DOHH2 (cell line): Measurements from ENCODE around the gene CEP70.

Experiments
- H3F3A ChIP-seq: fragments of 200-600 bp; sonication (generic), shearing (Covaris generic); 2 replicates; pipeline ENCODE4 v1.6.0; 2016; ENCODE audit warnings: antibody characterized with exemption, mild to moderate bottlenecking; ENCODE audit not compliant: control insufficient read depth, insufficient read depth
- H3K27ac ChIP-seq: fragments of 200-600 bp; sonication (generic); 2 replicates; pipeline ENCODE4 v1.5.1; 2014; ENCODE audit warnings: low read depth, mild to moderate bottlenecking, low read length, moderate library complexity
- H3K27me3 ChIP-seq: fragments of 200-600 bp; sonication (generic); 2 replicates; pipeline ENCODE4 v1.6.1; 2014; ENCODE audit warnings: mild to moderate bottlenecking, low read length, mixed read lengths; ENCODE audit not compliant: control insufficient read depth
- H3K36me3 ChIP-seq: fragments of 200-600 bp; sonication (generic); 2 replicates; pipeline ENCODE4 v1.6.1; 2014; ENCODE audit warnings: mild to moderate bottlenecking, low read length, moderate library complexity, mixed read lengths; ENCODE audit not compliant: control insufficient read depth
- H3K4me1 ChIP-seq: fragments of 200-600 bp; sonication (generic); 2 replicates; pipeline ENCODE4 v1.6.1; 2014; ENCODE audit warnings: mild to moderate bottlenecking, low read length, mixed read lengths; ENCODE audit not compliant: control insufficient read depth
- H3K4me2 ChIP-seq: fragments of 200-600 bp; sonication (generic); 2 replicates; pipeline ENCODE4 v1.6.0; 2014; ENCODE audit warnings: mild to moderate bottlenecking, low read length, moderate library complexity
- H3K4me3 ChIP-seq: fragments of 200-600 bp; sonication (generic); 2 replicates; pipeline ENCODE4 v1.5.1; 2014; ENCODE audit warnings: mild to moderate bottlenecking, low read length, mixed read lengths
- H3K79me2 ChIP-seq: fragments of 200-600 bp; sonication (generic); 2 replicates; pipeline ENCODE4 v1.6.1; 2014; ENCODE audit warnings: mild to moderate bottlenecking, low read length, mixed read lengths; ENCODE audit not compliant: control insufficient read depth
- H3K9me2 ChIP-seq: fragments of 200-600 bp; sonication (generic); replicated peaks from 2 replicates; pipeline ENCODE4 v1.6.1; 2014; ENCODE audit warnings: mild to moderate bottlenecking, low read length, mixed read lengths; ENCODE audit not compliant: control insufficient read depth
- H3K9me3 ChIP-seq: fragments of 200-600 bp; sonication (generic); 2 replicates; pipeline ENCODE4 v1.6.1; 2014; ENCODE audit warnings: antibody characterized with exemption, low read length, mixed read lengths; ENCODE audit not compliant: control insufficient read depth, insufficient read depth
- H4K20me1 ChIP-seq: fragments of 200-600 bp; sonication (generic); 2 replicates; pipeline ENCODE4 v1.6.0; 2014; ENCODE audit warnings: low read depth, mild to moderate bottlenecking, antibody characterized with exemption, low read length, moderate library complexity; ENCODE audit not compliant: control insufficient read depth, insufficient read depth
- EZH2phosphoT487 ChIP-seq: fragments of 200-600 bp; sonication (generic); IDR thresholded peaks from 2 replicates; pipeline ENCODE4 v1.6.1; 2017; ENCODE audit warnings: borderline replicate concordance, mild to moderate bottlenecking, antibody characterized with exemption, low read length, moderate library complexity, mixed read lengths
- TF ChIP-seq, protein P1 (sequence below): fragments of 200-600 bp; sonication (generic); IDR thresholded peaks from one replicate; pipeline ENCODE4 v1.5.1; 2014; ENCODE audit warnings: antibody characterized with exemption, mild to moderate bottlenecking, low read depth, low read length; ENCODE audit not compliant: poor library complexity, severe bottlenecking

The CEP70 gene

GRCh38 chr3:138449490-138449889 lies 144.6 kb downstream of the CEP70 start:
- Histone ChIP-seq H3K9me2 (no peaks in the 10 kb centered on the region), H3K9me3 (no peaks in the 10 kb centered on the region), H3K4me1 (no peaks in the 10 kb centered on the region), H3K36me3 (no peaks in the 10 kb centered on the region), H3K4me2 (no peak overlapping the region), H3K27ac (no peak overlapping the region), H3K27me3 (no peaks in the 10 kb centered on the region; the same call in 1 of the 2 replicates), H3F3A (no peaks in the 10 kb centered on the region), H4K20me1 (no peaks in the 10 kb centered on the region), H3K4me3 (no peak overlapping the region), H3K79me2 (no peaks in the 10 kb centered on the region)
- TF ChIP-seq, protein P1, sequence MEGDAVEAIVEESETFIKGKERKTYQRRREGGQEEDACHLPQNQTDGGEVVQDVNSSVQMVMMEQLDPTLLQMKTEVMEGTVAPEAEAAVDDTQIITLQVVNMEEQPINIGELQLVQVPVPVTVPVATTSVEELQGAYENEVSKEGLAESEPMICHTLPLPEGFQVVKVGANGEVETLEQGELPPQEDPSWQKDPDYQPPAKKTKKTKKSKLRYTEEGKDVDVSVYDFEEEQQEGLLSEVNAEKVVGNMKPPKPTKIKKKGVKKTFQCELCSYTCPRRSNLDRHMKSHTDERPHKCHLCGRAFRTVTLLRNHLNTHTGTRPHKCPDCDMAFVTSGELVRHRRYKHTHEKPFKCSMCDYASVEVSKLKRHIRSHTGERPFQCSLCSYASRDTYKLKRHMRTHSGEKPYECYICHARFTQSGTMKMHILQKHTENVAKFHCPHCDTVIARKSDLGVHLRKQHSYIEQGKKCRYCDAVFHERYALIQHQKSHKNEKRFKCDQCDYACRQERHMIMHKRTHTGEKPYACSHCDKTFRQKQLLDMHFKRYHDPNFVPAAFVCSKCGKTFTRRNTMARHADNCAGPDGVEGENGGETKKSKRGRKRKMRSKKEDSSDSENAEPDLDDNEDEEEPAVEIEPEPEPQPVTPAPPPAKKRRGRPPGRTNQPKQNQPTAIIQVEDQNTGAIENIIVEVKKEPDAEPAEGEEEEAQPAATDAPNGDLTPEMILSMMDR = no peak
- no peak for TF ChIP-seq EZH2phosphoT487

GRCh38 chr3:138448631-138449030 lies 145.4 kb downstream of the CEP70 start:
- H4K20me1 ChIP-seq = no peaks in the 10 kb centered on the region
- H3K4me2 ChIP-seq = no peak overlapping the region
- H3K9me3 ChIP-seq = no peaks in the 10 kb centered on the region
- no peaks in the 10 kb centered on the region for H3K36me3 ChIP-seq
- H3K27me3 ChIP-seq = no peaks in the 10 kb centered on the region; the same call in 1 of the 2 replicates
- H3K27ac ChIP-seq = no peak overlapping the region
- no peaks in the 10 kb centered on the region for H3K9me2 ChIP-seq
- H3K79me2 ChIP-seq = no peaks in the 10 kb centered on the region
- H3F3A ChIP-seq = no peaks in the 10 kb centered on the region
- H3K4me3 ChIP-seq = no peak overlapping the region
- TF ChIP-seq, protein P1 = no peak
- TF ChIP-seq EZH2phosphoT487 = no peak
- no peaks in the 10 kb centered on the region for H3K4me1 ChIP-seq

GRCh38 chr3:138445654-138446053 lies 148.4 kb downstream of the CEP70 start:
- Histone ChIP-seq H4K20me1 (no peaks in the 10 kb centered on the region), H3K4me2 (no peak overlapping the region), H3K9me3 (no peaks in the 10 kb centered on the region), H3K27ac (no peak overlapping the region), H3K36me3 (no peaks in the 10 kb centered on the region), H3K4me3 (no peak overlapping the region), H3K9me2 (no peaks in the 10 kb centered on the region), H3K27me3 (no peaks in the 10 kb centered on the region; the same call in 1 of the 2 replicates), H3K4me1 (no peaks in the 10 kb centered on the region), H3F3A (no peaks in the 10 kb centered on the region), H3K79me2 (no peaks in the 10 kb centered on the region)
- no peak for TF ChIP-seq EZH2phosphoT487
- TF ChIP-seq, protein P1 = no peak
